GM12891 (cell line): Measurements from ENCODE around the gene TPD52L1.

Experiments
- DNase-seq: peaks from one replicate; pipeline ENCODE4 v3.0.0; 2011; ENCODE audit warnings: low spot score; ENCODE audit not compliant: insufficient read length
- FAIRE-seq: peaks from 2 replicates; lab custom pipeline; 2011; peaks lifted over from hg19 to GRCh38; lab: Jason Lieb, UNC
- PAX5 ChIP-seq: IDR thresholded peaks from 2 replicates; pipeline ENCODE4 v1.6.1; 2011; ENCODE audit warnings: low read length, moderate library complexity, mild to moderate bottlenecking; ENCODE audit not compliant: insufficient read depth, severe bottlenecking
- POLR2A ChIP-seq: IDR thresholded peaks from 2 replicates; pipeline ENCODE4 v1.6.1; 2011; ENCODE audit warnings: low read depth, low read length, control low read depth
- POLR2AphosphoS5 ChIP-seq: IDR thresholded peaks from 2 replicates; pipeline ENCODE4 v1.6.1; 2011; ENCODE audit warnings: low read depth, low read length, control low read depth
- POU2F2 ChIP-seq: IDR thresholded peaks from 2 replicates; pipeline ENCODE4 v1.6.1; 2011; ENCODE audit warnings: low read depth, mild to moderate bottlenecking, control low read depth, low read length, moderate library complexity
- SPI1 ChIP-seq: IDR thresholded peaks from 2 replicates; pipeline ENCODE4 v1.6.1; 2011; ENCODE audit warnings: low read depth, low read length, control low read depth
- TAF1 ChIP-seq: IDR thresholded peaks from 2 replicates; pipeline ENCODE4 v1.6.1; 2011; ENCODE audit warnings: low read depth, low read length, control low read depth

The TPD52L1 gene

GRCh38 chr6:125246566-125246965, 93.0 kb downstream of the TPD52L1 start:
- no peak for FAIRE-seq
- no peak for TF ChIP-seq SPI1
- TF ChIP-seq POU2F2: no peak
- TF ChIP-seq POLR2AphosphoS5: no peak
- no peak for TF ChIP-seq TAF1
- TF ChIP-seq PAX5: no peak
- no peak for TF ChIP-seq POLR2A
- no peak for DNase-seq

DNA sequence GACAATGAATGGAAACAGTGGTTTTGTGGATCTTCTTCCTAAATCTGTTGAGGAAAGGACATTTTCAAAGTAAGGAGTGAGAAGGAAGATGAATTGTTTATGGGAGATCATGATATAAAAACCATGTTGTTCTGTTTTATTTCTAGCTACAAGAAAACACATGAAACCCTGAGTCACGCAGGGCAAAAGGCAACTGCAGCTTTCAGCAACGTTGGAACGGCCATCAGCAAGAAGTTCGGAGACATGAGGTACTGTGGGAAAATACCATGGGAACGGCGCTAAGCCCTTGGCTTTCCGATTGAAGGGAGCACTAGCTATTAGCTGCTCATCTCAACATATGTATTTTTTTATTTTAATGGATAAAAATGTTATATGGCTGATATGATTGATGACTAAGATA, 94.6 kb downstream of the TPD52L1 start:
- FAIRE-seq: no peak
- TF ChIP-seq POLR2AphosphoS5: no peak
- TF ChIP-seq SPI1: no peak
- no peak for TF ChIP-seq TAF1
- no peak for TF ChIP-seq PAX5
- no peak for TF ChIP-seq POU2F2
- TF ChIP-seq POLR2A: no peak
- no peak for DNase-seq

DNA sequence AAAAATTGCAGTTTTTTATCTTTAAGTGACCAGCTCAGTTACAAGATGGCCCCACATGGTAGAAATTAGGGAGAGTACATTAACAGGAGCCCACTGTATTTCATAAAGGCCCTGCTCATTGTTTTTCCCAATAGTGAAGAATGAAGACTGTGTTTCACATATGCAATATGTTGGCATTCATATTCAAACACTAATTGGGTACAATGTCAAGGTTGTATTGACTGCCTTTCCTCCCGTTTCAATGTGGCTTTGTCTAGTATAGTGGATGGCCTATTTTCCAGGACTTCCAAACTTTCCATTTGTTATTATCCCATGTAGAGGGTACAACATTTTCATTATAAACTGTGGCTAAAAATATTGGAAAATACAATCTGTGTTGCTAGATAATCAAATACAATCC, 96.9 kb downstream of the TPD52L1 start:
- TF ChIP-seq POU2F2 (no peak), PAX5 (no peak), TAF1 (no peak), POLR2A (no peak), SPI1 (no peak)
- no peak for FAIRE-seq
- DNase-seq: no peak

- no peak for FAIRE-seq
- TF ChIP-seq POU2F2 (no peak), PAX5 (no peak), TAF1 (no peak), POLR2AphosphoS5 (no peak), SPI1 (no peak)
- DNase-seq: no peak
These were observed 98.1 kb downstream of the TPD52L1 start for GRCh38 chr6:125251516-125252220.

DNA sequence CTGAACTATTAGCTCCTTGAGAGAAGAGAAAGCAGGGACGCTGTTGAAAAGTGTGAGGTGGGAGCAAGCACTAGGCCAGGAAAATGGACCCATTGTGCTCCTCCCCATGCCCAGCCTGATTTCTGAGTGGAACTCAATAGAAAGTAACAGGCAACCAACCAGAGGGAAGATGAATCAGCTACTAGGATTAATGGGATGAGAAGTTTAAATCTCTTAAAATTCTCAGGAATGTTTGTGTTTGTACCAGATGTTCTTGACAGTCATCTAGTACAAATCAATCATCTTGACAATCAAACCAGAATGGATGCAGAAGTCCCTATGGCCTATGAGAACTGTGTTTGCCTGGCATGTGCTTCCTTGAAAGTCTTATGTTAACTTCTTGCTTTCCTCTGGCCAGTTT, 99.3 kb downstream of the TPD52L1 start:
- DNase-seq: no peak
- no peak for TF ChIP-seq TAF1
- no peak for TF ChIP-seq PAX5
- no peak for TF ChIP-seq POLR2AphosphoS5
- no peak for TF ChIP-seq SPI1
- TF ChIP-seq POLR2A: no peak
- no peak for TF ChIP-seq POU2F2
- no peak for FAIRE-seq

GRCh38 chr6:125253881-125254280, 100.3 kb downstream of the TPD52L1 start:
- DNase-seq: no peak
- no peak for FAIRE-seq
- TF ChIP-seq PAX5 (no peak), POLR2A (no peak), POLR2AphosphoS5 (no peak), TAF1 (no peak), POU2F2 (no peak), SPI1 (no peak)

DNA sequence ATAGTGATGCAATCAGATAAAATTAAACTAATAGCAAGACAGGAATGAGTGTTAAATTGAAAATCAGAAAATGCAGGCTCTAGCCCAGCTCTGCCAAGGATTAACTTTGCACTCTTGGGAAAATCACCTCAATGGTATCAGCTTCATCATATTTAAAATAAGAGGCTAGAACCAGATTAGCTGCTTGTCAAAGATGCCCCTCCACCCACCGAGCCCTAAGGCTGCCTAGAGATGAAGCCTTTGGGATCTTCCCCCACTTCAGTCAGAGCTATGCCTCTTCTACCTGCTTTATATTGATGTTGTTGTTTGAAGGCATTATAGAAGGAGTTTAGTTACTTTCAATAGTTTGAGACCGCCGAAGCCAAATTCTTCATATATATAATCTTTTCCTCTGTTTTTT, 100.7 kb downstream of the TPD52L1 start:
- TF ChIP-seq POLR2A (no peak), POU2F2 (no peak), PAX5 (no peak), POLR2AphosphoS5 (no peak), TAF1 (no peak), SPI1 (no peak)
- FAIRE-seq (no peak), DNase-seq (no peak)

DNA sequence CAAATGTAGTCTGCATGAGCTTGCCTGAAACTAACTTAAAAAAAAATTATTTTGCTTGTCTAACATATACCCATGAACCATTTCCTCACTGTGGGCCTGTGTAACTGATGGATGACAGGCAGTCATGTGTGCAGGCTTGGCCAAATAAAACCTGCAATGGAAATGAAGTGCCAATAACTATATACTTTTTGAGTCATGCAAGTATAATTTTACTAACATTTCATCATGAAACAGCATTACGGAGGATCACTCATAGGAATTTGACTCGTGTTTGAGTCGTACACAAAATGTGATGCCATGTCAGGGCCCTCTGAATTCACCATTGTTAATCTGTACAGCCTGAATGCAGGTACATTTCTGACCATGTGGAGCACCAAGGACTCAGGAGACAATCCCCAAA, 101.6 kb downstream of the TPD52L1 start:
- DNase-seq (no peak), FAIRE-seq (no peak)
- TF ChIP-seq POU2F2: no peak
- TF ChIP-seq TAF1: no peak
- no peak for TF ChIP-seq PAX5
- TF ChIP-seq SPI1: no peak
- TF ChIP-seq POLR2AphosphoS5: no peak
- TF ChIP-seq POLR2A: no peak

DNA sequence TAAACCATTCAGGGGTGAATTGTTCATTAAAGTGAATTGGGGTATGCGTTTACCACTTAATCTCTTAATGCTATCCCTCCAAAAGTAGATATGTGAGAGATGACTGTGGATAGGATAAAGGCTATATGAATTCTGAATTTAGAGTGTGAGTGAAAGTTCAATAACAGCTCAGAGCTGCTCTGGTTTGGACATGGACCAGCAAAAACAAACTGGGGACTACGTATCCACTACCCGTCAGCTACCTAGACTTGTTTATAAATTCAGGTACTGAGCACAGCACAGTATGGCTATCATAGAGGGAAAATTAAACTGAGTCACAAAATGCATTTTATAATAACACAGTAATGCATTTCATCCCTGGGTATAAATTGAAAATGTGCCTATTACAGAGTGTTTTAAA, 103.8 kb downstream of the TPD52L1 start:
- DNase-seq (no peak), FAIRE-seq (no peak)
- TF ChIP-seq POLR2AphosphoS5 (no peak), TAF1 (no peak), PAX5 (no peak), POLR2A (no peak), SPI1 (no peak), POU2F2 (no peak)

DNA sequence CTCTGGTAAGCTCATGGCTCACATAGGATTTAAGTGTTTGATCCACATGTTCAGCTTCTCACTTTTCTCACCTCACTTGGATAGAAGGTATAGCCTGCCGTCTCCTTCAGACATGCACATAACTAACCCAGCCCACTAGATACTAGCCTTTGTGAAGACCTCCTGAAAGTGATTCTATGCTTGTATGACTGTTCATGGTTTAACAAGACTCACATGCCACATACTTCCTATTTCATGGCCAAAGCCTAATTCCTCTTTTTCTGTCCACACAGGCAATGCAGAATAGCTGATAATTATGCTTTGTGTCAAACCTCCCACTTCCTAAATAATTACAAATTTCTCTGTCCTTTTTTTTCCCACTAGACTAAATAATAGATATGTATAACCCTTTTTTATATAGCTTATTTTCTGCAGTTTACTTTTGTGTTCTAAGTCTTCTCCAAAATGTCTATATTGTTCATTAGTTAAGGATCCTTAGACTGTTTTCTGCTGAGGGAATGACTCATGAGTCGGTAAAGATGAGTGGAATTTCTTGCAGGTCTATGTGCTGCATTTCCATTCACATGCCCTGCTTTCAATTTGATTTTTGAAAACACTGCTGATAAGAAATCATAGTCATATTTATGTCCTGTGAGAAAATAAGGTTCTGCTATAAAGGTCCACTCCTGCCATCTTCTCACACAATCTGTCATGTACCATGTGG, 105.2 kb downstream of the TPD52L1 start:
- FAIRE-seq: no peak
- TF ChIP-seq PAX5: no peak
- TF ChIP-seq SPI1: peak; percentile 21; the same call in 1 of the 2 replicates
- DNase-seq: no peak
